Measurements from ENCODE around the gene TEX29.

Gene TEX29

GRCh38 chr13:111323549-111323948, 3.1 kb downstream of the TEX29 start:
- DNase-seq: no peak

DNA sequence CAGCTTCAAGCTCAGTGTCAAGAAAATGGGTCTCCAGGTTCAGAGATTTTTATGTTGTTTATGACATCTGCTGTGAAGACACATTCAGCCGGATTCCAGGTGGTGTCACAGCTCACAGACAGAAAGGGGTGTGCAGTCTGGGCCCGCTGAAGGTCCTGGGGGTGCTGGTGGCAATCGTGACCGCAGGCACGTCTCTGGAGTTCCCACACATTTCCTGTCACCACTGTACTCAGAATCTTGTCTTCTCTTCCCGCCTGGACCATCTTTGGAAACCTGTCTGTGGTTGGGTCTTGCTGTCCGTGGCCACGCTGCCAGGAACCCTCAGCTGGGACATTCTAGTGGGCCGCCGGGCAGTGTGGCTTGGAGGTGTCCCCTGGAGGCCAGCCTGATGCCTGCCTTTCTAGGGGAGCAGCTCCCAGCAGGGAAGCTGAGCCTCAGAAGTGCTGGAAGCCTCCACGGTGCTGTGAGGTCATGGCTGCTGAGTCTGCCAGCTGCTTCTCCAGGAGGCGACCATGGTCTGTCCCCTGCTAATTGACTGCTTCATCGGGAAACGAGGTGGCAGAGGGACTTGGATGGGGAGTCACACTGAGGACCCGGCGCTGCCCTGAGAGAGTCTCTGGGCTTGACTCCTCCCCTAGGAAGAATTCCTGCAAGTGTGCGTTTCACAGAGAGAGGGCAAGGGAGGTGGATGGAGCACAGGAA, 3.7 kb downstream of the TEX29 start:
- DNase-seq: no peak

GRCh38 chr13:111324736-111325135, 4.3 kb downstream of the TEX29 start:
- no peak for DNase-seq

DNA sequence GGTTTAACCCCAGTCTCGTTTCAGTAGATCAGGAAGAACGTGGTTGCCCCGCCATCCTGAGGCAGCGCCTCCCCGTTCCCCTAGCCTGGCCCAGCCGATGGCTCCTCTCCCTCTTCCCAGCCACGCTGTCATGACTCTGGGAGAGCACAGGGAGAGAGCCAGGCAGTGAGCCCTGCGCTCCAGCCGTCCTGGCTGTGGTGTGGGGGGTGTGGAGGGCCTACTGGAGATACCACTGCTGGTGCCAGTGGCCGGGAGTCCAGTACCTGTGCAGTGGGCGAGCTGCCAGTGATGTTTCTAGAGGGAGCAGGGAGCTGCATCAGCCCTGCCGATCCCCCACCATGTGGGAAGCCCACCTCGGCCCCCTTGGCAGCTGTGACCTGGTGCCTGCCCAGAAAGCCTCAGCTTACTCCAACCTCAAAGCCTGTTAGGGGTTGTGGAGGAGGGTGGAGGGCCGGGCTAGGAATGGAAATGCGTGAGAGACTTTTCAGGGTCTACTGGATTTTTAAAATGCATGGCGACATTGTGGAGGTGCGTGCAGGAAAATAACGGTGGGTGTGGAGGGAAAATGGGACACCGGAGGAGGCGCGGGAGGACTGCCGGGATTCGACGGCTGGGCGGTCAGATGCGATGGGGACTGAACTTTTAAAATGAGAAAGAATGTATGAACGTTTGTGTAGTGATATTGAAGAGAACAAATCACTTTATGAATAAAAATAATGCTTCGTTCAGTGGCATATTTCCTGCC, 4.9 kb downstream of the TEX29 start:
- DNase-seq: no peak

DNA sequence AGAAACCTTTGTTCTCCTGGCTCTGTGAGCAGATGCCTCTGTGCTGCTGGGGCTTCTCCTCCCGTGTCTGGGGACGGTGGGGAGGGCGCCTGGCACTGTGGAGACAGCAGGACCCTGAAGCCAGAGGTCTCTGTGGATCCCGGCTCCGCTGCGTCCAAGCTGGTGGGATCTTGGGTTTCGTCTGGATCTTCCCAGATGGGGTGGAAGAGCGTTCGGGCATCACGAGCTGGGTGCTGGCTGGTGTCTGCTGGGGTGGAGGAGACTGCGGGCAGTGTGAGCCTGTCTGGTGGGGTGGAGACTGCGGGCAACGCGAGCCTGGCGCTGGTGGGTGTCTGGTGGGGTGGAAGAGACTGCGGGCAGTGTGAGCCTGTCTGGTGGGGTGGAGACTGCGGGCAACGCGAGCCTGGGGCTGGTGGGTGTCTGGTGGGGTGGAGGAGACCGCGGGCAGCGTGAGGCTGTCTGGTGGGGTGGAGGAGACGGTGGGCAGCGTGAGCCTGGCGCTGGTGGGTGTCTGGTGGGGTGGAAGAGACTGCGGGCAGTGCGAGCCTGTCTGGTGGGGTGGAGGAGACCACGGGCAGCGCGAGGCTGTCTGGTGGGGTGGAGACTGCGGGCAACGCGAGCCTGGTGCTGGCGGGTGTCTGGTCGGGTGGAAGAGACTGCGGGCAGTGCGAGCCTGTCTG, 5.6 kb downstream of the TEX29 start:
- no peak for DNase-seq

- DNase-seq: no peak
Measured at GRCh38 chr13:111326621-111326965, 6.2 kb downstream of the TEX29 start.

GRCh38 chr13:111326981-111327642, 6.7 kb downstream of the TEX29 start:
- DNase-seq: no peak

GRCh38 chr13:111327730-111328573, 7.5 kb downstream of the TEX29 start:
- DNase-seq: no peak

- no peak for DNase-seq
Measured at GRCh38 chr13:111328574-111329410, 8.3 kb downstream of the TEX29 start.

DNA sequence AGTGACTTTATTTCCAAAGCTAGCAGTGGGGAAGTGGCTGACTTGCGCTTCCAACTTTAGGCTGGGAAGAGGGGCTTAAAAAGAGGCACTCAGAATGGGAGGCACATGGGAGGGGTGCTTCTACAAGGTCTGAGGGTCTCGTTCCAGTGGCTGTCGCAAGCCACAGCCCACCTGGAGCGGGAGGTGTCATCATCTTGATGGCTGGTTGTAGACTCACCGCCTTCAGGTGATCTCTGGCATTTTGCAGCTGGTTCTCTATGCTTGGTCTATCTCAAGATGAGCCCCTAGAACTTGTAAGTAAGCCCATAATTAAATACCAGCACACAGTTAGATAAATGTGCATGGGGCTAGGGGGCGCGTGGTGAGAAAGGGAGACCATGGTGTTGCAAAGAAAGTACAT, 9.2 kb downstream of the TEX29 start:
- DNase-seq: no peak

DNA sequence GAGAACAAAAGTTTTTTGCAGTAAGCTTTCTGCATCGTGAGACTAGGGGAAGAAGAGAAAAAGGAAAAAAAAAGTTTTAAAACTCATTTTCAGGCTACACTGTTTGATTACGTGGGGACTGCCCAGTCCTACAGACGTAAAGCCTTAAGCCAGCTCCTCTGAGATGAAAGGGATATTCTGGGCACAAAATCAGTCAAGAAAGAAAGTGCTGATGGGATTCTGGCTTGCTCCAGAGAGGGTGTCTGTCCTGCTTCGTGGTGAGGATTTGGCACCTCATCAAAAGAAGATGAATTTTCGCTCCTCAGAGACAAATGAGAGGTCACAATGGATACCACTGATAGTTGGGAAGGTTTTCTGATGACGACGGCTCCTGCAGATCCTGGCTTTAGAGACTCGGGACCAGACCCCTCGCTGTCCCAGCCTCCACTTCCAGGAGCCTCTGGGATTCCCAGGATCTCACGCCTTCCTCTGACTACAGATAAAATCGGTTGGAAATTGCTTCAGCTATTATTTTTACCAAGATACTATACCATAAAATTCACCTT, 9.7 kb downstream of the TEX29 start:
- DNase-seq: no peak

- no peak for DNase-seq
Measured at GRCh38 chr13:111335298-111335697, 14.9 kb downstream of the TEX29 start.

DNA sequence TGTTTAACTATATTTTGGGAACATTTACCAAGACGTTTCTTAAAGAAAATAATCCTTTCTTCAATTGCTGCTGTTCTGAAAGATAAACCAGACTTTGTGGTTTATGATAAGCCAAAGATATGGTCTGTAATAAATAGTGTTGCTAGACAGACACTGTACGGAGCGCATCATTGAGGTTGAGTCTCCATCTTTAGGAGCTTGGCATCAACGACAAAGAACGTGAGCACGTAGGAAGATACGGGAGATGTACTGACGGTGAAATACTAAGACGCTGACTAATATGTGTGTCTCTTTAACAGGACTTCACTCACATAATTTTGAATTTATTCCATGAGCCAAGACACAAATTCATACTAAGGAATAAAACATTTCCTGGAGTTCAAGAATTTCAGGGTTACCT, 16.2 kb downstream of the TEX29 start:
- no peak for DNase-seq

DNA sequence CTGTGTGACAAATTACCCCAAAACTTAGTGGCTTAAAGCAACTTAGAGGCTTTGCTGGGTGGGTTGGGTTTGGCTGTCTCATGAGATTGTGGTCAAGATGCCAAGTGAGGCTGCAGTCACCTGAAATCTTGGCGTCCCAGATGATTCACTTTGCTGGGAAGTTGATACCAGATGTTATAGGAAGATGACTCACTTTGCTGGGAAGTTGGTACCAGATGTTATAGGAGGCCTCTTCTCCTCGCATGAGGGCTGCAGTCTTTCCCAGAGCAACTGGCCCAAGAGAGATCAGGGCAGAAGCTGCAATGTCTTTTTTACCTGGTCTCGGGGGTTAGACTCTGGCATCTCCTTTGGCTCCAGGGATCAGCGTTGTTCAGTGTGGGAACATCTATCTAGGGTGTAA, 16.8 kb downstream of the TEX29 start:
- no peak for DNase-seq

DNA sequence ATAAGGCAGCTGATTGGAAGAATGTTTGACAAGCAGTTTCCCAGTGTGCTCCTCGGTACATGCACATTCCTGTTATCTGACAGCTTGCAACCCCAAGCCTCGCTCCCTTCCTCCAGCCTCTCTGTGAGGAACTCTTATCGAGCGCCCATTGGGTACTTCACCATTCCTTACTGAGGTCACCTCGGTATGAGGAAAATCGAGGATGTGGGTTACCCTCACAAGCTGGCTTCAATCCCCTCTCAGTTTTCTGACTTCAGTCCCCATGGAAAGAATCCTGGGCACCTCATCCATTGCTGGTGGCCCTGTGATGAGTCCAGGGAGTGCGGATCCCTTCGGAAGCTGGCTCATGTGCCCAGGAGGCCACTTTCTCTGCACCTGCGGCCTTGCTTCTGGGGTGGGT, 17.3 kb downstream of the TEX29 start:
- DNase-seq: no peak

DNA sequence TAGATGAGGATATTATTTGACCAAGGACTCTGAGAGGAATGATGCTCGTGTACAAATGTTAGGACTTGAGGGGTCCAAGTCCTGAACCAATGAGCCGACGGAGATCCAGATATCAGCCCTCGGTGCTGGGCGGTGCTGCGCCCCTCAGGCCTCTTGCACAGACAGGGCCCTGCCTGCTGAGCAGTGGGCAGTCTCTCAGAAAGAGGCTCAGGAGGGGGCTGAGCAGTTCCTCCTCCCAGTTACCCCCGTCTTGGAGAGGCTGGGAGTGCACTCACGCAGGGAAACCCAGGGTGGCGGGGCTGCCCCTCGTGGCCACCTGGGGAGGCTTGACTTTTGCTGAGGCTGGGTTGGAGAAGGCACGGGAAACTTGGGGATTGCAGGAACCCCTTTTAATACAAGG, 18.4 kb downstream of the TEX29 start:
- no peak for DNase-seq

GRCh38 chr13:111339366-111340143, 19.1 kb downstream of the TEX29 start:
- no peak for DNase-seq

DNA sequence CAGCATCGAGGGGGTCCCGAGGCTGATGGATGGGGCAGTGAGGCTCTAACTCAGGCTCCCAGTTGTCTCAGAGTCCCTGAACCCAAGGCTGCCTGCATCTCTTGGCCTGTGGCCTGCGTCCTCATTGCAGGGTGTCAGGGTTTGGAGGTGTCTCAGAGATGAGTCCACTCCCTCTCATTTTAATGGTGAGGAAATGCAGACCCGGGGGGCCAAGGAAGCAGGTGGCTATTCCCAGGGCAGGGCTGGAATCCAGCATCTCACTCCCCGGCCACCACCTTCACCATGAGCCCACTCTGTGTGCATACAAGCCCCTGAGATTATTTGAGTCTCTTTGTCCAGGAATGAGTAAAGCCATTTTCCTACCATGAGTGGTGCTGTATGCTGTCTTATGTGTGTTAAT, 21.4 kb downstream of the TEX29 start:
- DNase-seq: no peak

GRCh38 chr13:111342721-111343120, 22.3 kb downstream of the TEX29 start:
- DNase-seq: no peak

- DNase-seq: no peak
Measured at GRCh38 chr13:111343186-111343805, 22.9 kb downstream of the TEX29 start.

Measured in NCI-H1105 treated with DMSO at 0.1 percent for 48 hours (cell line).